Measurements from ENCODE around the gene ATOH8.
"Not testable (repeated sequence)": the region's sequence is repeated elsewhere in the genome, so short reads cannot be mapped to it uniquely, and the experiment has no call there.

Gene ATOH8

GRCh38 chr2:85828725-85829124, 74.9 kb downstream of the ATOH8 start:
- no peak overlapping the region for H3K27ac ChIP-seq
- H2AFZ ChIP-seq (ENCODE audit: low read depth) = no peak overlapping the region

GRCh38 chr2:85829394-85829793, 75.6 kb downstream of the ATOH8 start:
- H4K20me1 ChIP-seq (ENCODE audit: insufficient read depth); H3K4me3 ChIP-seq (IDR thresholded peaks at IDR 0.05; ENCODE audit: insufficient read depth, low read depth, low read length); H3K9ac ChIP-seq; H3K27me3 ChIP-seq (ENCODE audit: insufficient read depth, low read depth); H3K79me2 ChIP-seq (ENCODE audit: insufficient read depth, low read depth); H3K27ac ChIP-seq; H2AFZ ChIP-seq (ENCODE audit: low read depth); H3K36me3 ChIP-seq (ENCODE audit: insufficient read depth); H3K4me2 ChIP-seq: not testable (repeated sequence)
- peaks cover 34% of the 10 kb centered on the region for H3K4me1 ChIP-seq (ENCODE audit: low read depth, poor library complexity, severe bottlenecking)

More at GRCh38 chr2:85828725-85829124, 74.9 kb downstream of the ATOH8 start:
- H3K4me1 ChIP-seq (ENCODE audit: low read depth, poor library complexity, severe bottlenecking) = peaks cover 34% of the 10 kb centered on the region
- no peaks in the 10 kb centered on the region for H3K79me2 ChIP-seq (ENCODE audit: insufficient read depth, low read depth)
- H3K4me3 ChIP-seq (IDR thresholded peaks at IDR 0.05; ENCODE audit: insufficient read depth, low read depth, low read length) = no peak overlapping the region
- TF ChIP-seq CTCF (conservative IDR thresholded peaks at IDR 0.05; ENCODE audit: low read depth, low read length) = no peak
- no peaks in the 10 kb centered on the region for H4K20me1 ChIP-seq (ENCODE audit: insufficient read depth)
- H3K4me2 ChIP-seq = no peak overlapping the region
- no peaks in the 10 kb centered on the region for H3K36me3 ChIP-seq (ENCODE audit: insufficient read depth)
- H3K27me3 ChIP-seq (ENCODE audit: insufficient read depth, low read depth) = no peaks in the 10 kb centered on the region
- H3K9ac ChIP-seq = no peak overlapping the region

GRCh38 chr2:85830645-85831044, 76.9 kb downstream of the ATOH8 start:
- Histone ChIP-seq H4K20me1 (ENCODE audit: insufficient read depth) (no peaks in the 10 kb centered on the region), H2AFZ (ENCODE audit: low read depth) (no peak overlapping the region), H3K4me3 (IDR thresholded peaks at IDR 0.05; ENCODE audit: insufficient read depth, low read depth, low read length) (no peak overlapping the region), H3K36me3 (ENCODE audit: insufficient read depth) (no peaks in the 10 kb centered on the region), H3K79me2 (ENCODE audit: insufficient read depth, low read depth) (no peaks in the 10 kb centered on the region), H3K4me1 (ENCODE audit: low read depth, poor library complexity, severe bottlenecking) (peaks cover 34% of the 10 kb centered on the region), H3K27me3 (ENCODE audit: insufficient read depth, low read depth) (no peaks in the 10 kb centered on the region), H3K9ac (no peak overlapping the region), H3K27ac (no peak overlapping the region), H3K4me2 (no peak overlapping the region)
- peak; percentile 41; the same call in 1 of the 2 replicates for TF ChIP-seq CTCF (conservative IDR thresholded peaks at IDR 0.05; ENCODE audit: low read depth, low read length)

GRCh38 chr2:85831735-85832134, 77.9 kb downstream of the ATOH8 start:
- H2AFZ ChIP-seq (ENCODE audit: low read depth) = no peak overlapping the region
- no peaks in the 10 kb centered on the region for H4K20me1 ChIP-seq (ENCODE audit: insufficient read depth)
- no peak overlapping the region for H3K4me3 ChIP-seq (IDR thresholded peaks at IDR 0.05; ENCODE audit: insufficient read depth, low read depth, low read length)
- peaks cover 34% of the 10 kb centered on the region for H3K4me1 ChIP-seq (ENCODE audit: low read depth, poor library complexity, severe bottlenecking)
- H3K27ac ChIP-seq = no peak overlapping the region
- no peak overlapping the region for H3K4me2 ChIP-seq
- no peaks in the 10 kb centered on the region for H3K27me3 ChIP-seq (ENCODE audit: insufficient read depth, low read depth)
- no peak overlapping the region for H3K9ac ChIP-seq
- H3K36me3 ChIP-seq (ENCODE audit: insufficient read depth) = no peaks in the 10 kb centered on the region
- no peaks in the 10 kb centered on the region for H3K79me2 ChIP-seq (ENCODE audit: insufficient read depth, low read depth)
- no peak for TF ChIP-seq CTCF (conservative IDR thresholded peaks at IDR 0.05; ENCODE audit: low read depth, low read length)

- Histone ChIP-seq H4K20me1 (ENCODE audit: insufficient read depth) (no peaks in the 10 kb centered on the region), H2AFZ (ENCODE audit: low read depth) (no peak overlapping the region), H3K79me2 (ENCODE audit: insufficient read depth, low read depth) (no peaks in the 10 kb centered on the region), H3K27me3 (ENCODE audit: insufficient read depth, low read depth) (no peaks in the 10 kb centered on the region), H3K9ac (no peak overlapping the region), H3K36me3 (ENCODE audit: insufficient read depth) (no peaks in the 10 kb centered on the region), H3K27ac (no peak overlapping the region), H3K4me1 (ENCODE audit: low read depth, poor library complexity, severe bottlenecking) (peaks cover 11% of the 10 kb centered on the region), H3K4me3 (IDR thresholded peaks at IDR 0.05; ENCODE audit: insufficient read depth, low read depth, low read length) (no peak overlapping the region), H3K4me2 (no peak overlapping the region)
- TF ChIP-seq CTCF (conservative IDR thresholded peaks at IDR 0.05; ENCODE audit: low read depth, low read length) = no peak
These were observed 80.7 kb downstream of the ATOH8 start for GRCh38 chr2:85834466-85834865.

All from KMS-11 (cell line).